ENCODE measurements around the gene PCDHA8. TPM values are rescaled to one million over a fixed set of nuclear protein-coding genes. Genes with fewer than 3 reads are reported as not detected.
"Not testable (repeated sequence)": the region's sequence is repeated elsewhere in the genome, so short reads cannot be mapped to it uniquely, and the experiment has no call there.

The PCDHA8 gene
- polyA plus RNA-seq, 1 donor (not counting 4 experiments of a cell fraction or from before 2014, with no cell fraction given) = not detected

DNA sequence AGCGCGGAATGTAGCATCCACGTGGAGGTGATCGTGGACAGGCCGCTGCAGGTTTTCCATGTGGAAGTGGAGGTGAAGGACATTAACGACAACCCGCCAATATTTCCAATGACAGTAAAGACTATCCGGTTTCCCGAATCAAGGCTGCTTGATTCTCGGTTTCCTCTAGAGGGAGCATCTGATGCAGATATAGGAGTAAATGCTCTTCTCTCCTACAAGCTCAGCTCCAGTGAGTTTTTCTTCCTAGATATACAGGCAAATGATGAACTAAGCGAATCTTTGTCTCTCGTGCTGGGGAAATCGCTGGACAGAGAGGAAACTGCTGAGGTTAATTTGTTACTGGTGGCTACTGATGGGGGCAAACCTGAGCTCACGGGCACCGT, 45.7 kb upstream of the PCDHA8 start:
- dilution Hi-C loops (cut with MboI; ENCODE audit: extremely low pct_ligation_motif_present, low sequenced_read_pairs) = no loop called here
- Histone ChIP-seq H3K27ac (ENCODE audit: control insufficient read depth, insufficient read depth, low read length) (no peak overlapping the region), H3K27me3 (ENCODE audit: control insufficient read depth, extremely low read depth, insufficient read depth, low read length) (no peaks in the 10 kb centered on the region), H3K79me2 (ENCODE audit: control insufficient read depth, insufficient read depth, low read length) (no peaks in the 10 kb centered on the region), H3K9me3 (ENCODE audit: control insufficient read depth, low read depth, low read length) (peaks cover 12% of the 10 kb centered on the region), H3K4me3 (ENCODE audit: control insufficient read depth in 2 of 3, extremely low read depth in 1 of 3, insufficient read depth in 2 of 3, low read depth in 1 of 3, low read length in 3 of 3) (no peak overlapping the region), H3K4me1 (ENCODE audit: control insufficient read depth, extremely low read depth, insufficient read depth, low read length) (no peaks in the 10 kb centered on the region), H3K9me1 (ENCODE audit: control insufficient read depth, extremely low read depth, insufficient read depth, low read length) (no peaks in the 10 kb centered on the region), H3K9ac (ENCODE audit: control insufficient read depth, extremely low read depth, insufficient read depth, low read length) (no peak overlapping the region), H3K36me3 (ENCODE audit: control insufficient read depth in 2 of 2, extremely low read depth in 1 of 2, insufficient read depth in 2 of 2, low read length in 2 of 2) (no peaks in the 10 kb centered on the region), H4K20me1 (ENCODE audit: control insufficient read depth, extremely low read depth, insufficient read depth, low read length) (no peaks in the 10 kb centered on the region), H2AFZ (ENCODE audit: control insufficient read depth, low read length) (no peak overlapping the region), H3K4me2 (ENCODE audit: control insufficient read depth, extremely low read depth, insufficient read depth, low read depth, low read length) (no peak overlapping the region)
- FAIRE-seq (no peak), DNase-seq (ENCODE audit: low read depth, low spot score) (no peak)
- TF ChIP-seq EZH2 (IDR thresholded peaks at IDR 0.05; ENCODE audit: low read length) = no peak
- TF ChIP-seq, protein P1, sequence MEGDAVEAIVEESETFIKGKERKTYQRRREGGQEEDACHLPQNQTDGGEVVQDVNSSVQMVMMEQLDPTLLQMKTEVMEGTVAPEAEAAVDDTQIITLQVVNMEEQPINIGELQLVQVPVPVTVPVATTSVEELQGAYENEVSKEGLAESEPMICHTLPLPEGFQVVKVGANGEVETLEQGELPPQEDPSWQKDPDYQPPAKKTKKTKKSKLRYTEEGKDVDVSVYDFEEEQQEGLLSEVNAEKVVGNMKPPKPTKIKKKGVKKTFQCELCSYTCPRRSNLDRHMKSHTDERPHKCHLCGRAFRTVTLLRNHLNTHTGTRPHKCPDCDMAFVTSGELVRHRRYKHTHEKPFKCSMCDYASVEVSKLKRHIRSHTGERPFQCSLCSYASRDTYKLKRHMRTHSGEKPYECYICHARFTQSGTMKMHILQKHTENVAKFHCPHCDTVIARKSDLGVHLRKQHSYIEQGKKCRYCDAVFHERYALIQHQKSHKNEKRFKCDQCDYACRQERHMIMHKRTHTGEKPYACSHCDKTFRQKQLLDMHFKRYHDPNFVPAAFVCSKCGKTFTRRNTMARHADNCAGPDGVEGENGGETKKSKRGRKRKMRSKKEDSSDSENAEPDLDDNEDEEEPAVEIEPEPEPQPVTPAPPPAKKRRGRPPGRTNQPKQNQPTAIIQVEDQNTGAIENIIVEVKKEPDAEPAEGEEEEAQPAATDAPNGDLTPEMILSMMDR (optimal IDR thresholded peaks at IDR 0.05 in 1 of 3, IDR thresholded peaks at IDR 0.05 in 1 of 3, conservative IDR thresholded peaks at IDR 0.05 in 1 of 3; ENCODE audit: extremely low read depth in 1 of 3, insufficient read depth in 2 of 3, low read length in 3 of 3) = no peak

DNA sequence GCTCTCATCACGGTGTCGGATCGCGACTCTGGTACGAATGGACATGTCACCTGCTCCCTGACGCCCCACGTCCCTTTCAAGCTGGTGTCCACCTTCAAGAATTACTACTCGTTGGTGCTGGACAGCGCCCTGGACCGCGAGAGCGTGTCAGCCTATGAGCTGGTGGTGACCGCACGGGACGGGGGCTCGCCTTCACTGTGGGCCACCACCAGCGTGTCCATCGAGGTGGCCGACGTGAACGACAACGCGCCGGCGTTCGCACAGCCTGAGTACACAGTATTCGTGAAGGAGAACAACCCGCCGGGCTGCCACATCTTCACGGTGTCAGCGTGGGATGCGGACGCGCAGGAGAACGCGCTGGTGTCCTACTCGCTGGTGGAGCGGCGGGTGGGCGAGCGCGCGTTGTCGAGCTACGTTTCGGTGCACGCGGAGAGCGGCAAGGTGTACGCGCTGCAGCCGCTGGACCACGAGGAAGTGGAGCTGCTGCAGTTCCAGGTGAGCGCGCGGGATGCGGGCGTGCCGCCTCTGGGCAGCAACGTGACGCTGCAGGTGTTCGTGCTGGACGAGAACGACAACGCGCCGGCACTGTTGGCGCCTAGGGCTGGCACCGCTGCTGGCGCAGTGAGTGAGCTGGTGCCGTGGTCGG, 44.8 kb upstream of the PCDHA8 start:
- peaks cover 12% of the 10 kb centered on the region for H3K9me3 ChIP-seq (ENCODE audit: control insufficient read depth, low read depth, low read length)
- H3K9me1 ChIP-seq (ENCODE audit: control insufficient read depth, extremely low read depth, insufficient read depth, low read length); H3K27me3 ChIP-seq (ENCODE audit: control insufficient read depth, extremely low read depth, insufficient read depth, low read length); H3K36me3 ChIP-seq (ENCODE audit: control insufficient read depth in 2 of 2, extremely low read depth in 1 of 2, insufficient read depth in 2 of 2, low read length in 2 of 2); DNase-seq (ENCODE audit: low read depth, low spot score); H3K27ac ChIP-seq (ENCODE audit: control insufficient read depth, insufficient read depth, low read length); H3K4me1 ChIP-seq (ENCODE audit: control insufficient read depth, extremely low read depth, insufficient read depth, low read length); H2AFZ ChIP-seq (ENCODE audit: control insufficient read depth, low read length); H3K4me2 ChIP-seq (ENCODE audit: control insufficient read depth, extremely low read depth, insufficient read depth, low read depth, low read length); H4K20me1 ChIP-seq (ENCODE audit: control insufficient read depth, extremely low read depth, insufficient read depth, low read length); H3K9ac ChIP-seq (ENCODE audit: control insufficient read depth, extremely low read depth, insufficient read depth, low read length); H3K4me3 ChIP-seq (ENCODE audit: control insufficient read depth in 2 of 3, extremely low read depth in 1 of 3, insufficient read depth in 2 of 3, low read depth in 1 of 3, low read length in 3 of 3); H3K79me2 ChIP-seq (ENCODE audit: control insufficient read depth, insufficient read depth, low read length); dilution Hi-C loops (cut with MboI; ENCODE audit: extremely low pct_ligation_motif_present, low sequenced_read_pairs); FAIRE-seq: not testable (repeated sequence)

DNA sequence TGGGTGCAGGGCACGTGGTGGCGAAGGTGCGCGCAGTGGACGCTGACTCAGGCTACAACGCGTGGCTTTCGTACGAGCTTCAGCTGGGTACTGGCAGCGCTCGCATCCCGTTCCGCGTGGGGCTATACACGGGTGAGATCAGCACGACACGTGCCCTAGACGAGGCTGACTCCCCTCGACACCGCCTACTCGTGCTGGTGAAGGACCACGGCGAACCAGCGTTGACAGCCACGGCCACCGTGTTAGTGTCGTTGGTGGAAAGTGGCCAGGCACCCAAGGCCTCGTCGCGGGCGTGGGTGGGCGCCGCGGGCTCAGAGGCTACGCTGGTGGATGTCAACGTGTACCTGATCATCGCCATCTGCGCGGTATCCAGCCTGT, 44.3 kb upstream of the PCDHA8 start:
- Histone ChIP-seq H3K36me3 (ENCODE audit: control insufficient read depth in 2 of 2, extremely low read depth in 1 of 2, insufficient read depth in 2 of 2, low read length in 2 of 2) (no peaks in the 10 kb centered on the region), H3K79me2 (ENCODE audit: control insufficient read depth, insufficient read depth, low read length) (no peaks in the 10 kb centered on the region), H2AFZ (ENCODE audit: control insufficient read depth, low read length) (no peak overlapping the region), H3K9ac (ENCODE audit: control insufficient read depth, extremely low read depth, insufficient read depth, low read length) (no peak overlapping the region), H4K20me1 (ENCODE audit: control insufficient read depth, extremely low read depth, insufficient read depth, low read length) (no peaks in the 10 kb centered on the region), H3K4me1 (ENCODE audit: control insufficient read depth, extremely low read depth, insufficient read depth, low read length) (no peaks in the 10 kb centered on the region), H3K27ac (ENCODE audit: control insufficient read depth, insufficient read depth, low read length) (no peak overlapping the region), H3K4me2 (ENCODE audit: control insufficient read depth, extremely low read depth, insufficient read depth, low read depth, low read length) (no peak overlapping the region), H3K27me3 (ENCODE audit: control insufficient read depth, extremely low read depth, insufficient read depth, low read length) (no peaks in the 10 kb centered on the region), H3K4me3 (ENCODE audit: control insufficient read depth in 2 of 3, extremely low read depth in 1 of 3, insufficient read depth in 2 of 3, low read depth in 1 of 3, low read length in 3 of 3) (no peak overlapping the region), H3K9me3 (ENCODE audit: control insufficient read depth, low read depth, low read length) (peaks cover 12% of the 10 kb centered on the region), H3K9me1 (ENCODE audit: control insufficient read depth, extremely low read depth, insufficient read depth, low read length) (no peaks in the 10 kb centered on the region)
- dilution Hi-C loops (cut with MboI; ENCODE audit: extremely low pct_ligation_motif_present, low sequenced_read_pairs) = no loop called here
- DNase-seq (ENCODE audit: low read depth, low spot score) (no peak), FAIRE-seq (no peak)
- no peak for TF ChIP-seq EZH2 (IDR thresholded peaks at IDR 0.05; ENCODE audit: low read length)
- TF ChIP-seq, protein P1 (optimal IDR thresholded peaks at IDR 0.05 in 1 of 3, IDR thresholded peaks at IDR 0.05 in 1 of 3, conservative IDR thresholded peaks at IDR 0.05 in 1 of 3; ENCODE audit: extremely low read depth in 1 of 3, insufficient read depth in 2 of 3, low read length in 3 of 3) = no peak

Data from keratinocyte (primary cell).